ENCODE measurements around the gene HEBP2. TPM values are rescaled to one million over a fixed set of nuclear protein-coding genes. Genes with fewer than 3 reads are reported as not detected.
A peak's percentile ranks its signal among the peaks of the same experiment; 100 is the strongest.

Gene HEBP2
- total RNA-seq, 1 experiment from 2014 or later = 73.1 TPM

GRCh38 chr6:138387577-138388368 lies 16.2 kb upstream of the HEBP2 start:
- Histone ChIP-seq H3K4me1 (peaks cover 41% of the 10 kb centered on the region), H3K4me3 (ENCODE audit: low read depth, low read length) (no peak overlapping the region), H3K27me3 (replicated peaks; ENCODE audit: control insufficient read depth, insufficient read depth, low read length) (no peaks in the 10 kb centered on the region), H3K9me3 (no peaks in the 10 kb centered on the region), H3K36me3 (ENCODE audit: control insufficient read depth, insufficient read depth, low read length) (no peaks in the 10 kb centered on the region)
- peak overlapping the region; percentile 50 for H3K27ac Mint-ChIP-seq (ENCODE audit: unreplicated experiment)
- ChIA-PET CTCF (interaction anchor here (0.7 kb wide), 1 partner anchor 184 kb away, joined by 3 read pairs; no protein-coding TSS in a partner anchor), POLR2A (no interaction called here)
- H3K27me3 Mint-ChIP-seq (ENCODE audit: insufficient read depth, unreplicated experiment) = no peaks in the 10 kb centered on the region
- intact Hi-C loops (cut with micrococcal nuclease; ENCODE audit: unreplicated experiment) = no loop called here
- H3K4me3 Mint-ChIP-seq (ENCODE audit: unreplicated experiment) = no peak overlapping the region
- peak in 1 of 2 experiments; percentile 61 for DNase-seq
- H3K4me1 Mint-ChIP-seq (ENCODE audit: low read depth, unreplicated experiment) = peaks cover 32% of the 10 kb centered on the region
- TF ChIP-seq CTCF (IDR thresholded peaks at IDR 0.05; ENCODE audit: insufficient read depth in 1 of 2, low read depth in 1 of 2, low read length in 1 of 2, severe bottlenecking in 1 of 2, unreplicated experiment in 1 of 2) = no peak
- no peaks in the 10 kb centered on the region for H3K36me3 Mint-ChIP-seq (ENCODE audit: insufficient read depth, unreplicated experiment)
- H3K9me3 Mint-ChIP-seq (ENCODE audit: unreplicated experiment) = no peaks in the 10 kb centered on the region
- no TSS peak for BruUV-seq (replicated peaks)

GRCh38 chr6:138389551-138389950 lies 14.5 kb upstream of the HEBP2 start:
- intact Hi-C loops (cut with micrococcal nuclease; ENCODE audit: unreplicated experiment) = no loop called here
- no peak overlapping the region for H3K4me3 ChIP-seq (ENCODE audit: low read depth, low read length)
- Mint-ChIP-seq H3K4me1 (ENCODE audit: low read depth, unreplicated experiment) (peaks cover 21% of the 10 kb centered on the region), H3K27me3 (ENCODE audit: insufficient read depth, unreplicated experiment) (no peaks in the 10 kb centered on the region), H3K9me3 (ENCODE audit: unreplicated experiment) (no peaks in the 10 kb centered on the region), H3K27ac (ENCODE audit: unreplicated experiment) (no peak overlapping the region), H3K4me3 (ENCODE audit: unreplicated experiment) (no peak overlapping the region), H3K36me3 (ENCODE audit: insufficient read depth, unreplicated experiment) (no peaks in the 10 kb centered on the region)
- no peak for TF ChIP-seq CTCF (IDR thresholded peaks at IDR 0.05; ENCODE audit: insufficient read depth in 1 of 2, low read depth in 1 of 2, low read length in 1 of 2, severe bottlenecking in 1 of 2, unreplicated experiment in 1 of 2)
- ChIA-PET POLR2A (no interaction called here), CTCF (no interaction called here)
- no TSS peak for BruUV-seq (replicated peaks)
- H3K4me1 ChIP-seq = peaks cover 25% of the 10 kb centered on the region; the same call in 1 of the 2 replicates
- DNase-seq = no peak
- no peaks in the 10 kb centered on the region for H3K27me3 ChIP-seq (replicated peaks; ENCODE audit: control insufficient read depth, insufficient read depth, low read length)
- H3K36me3 ChIP-seq (ENCODE audit: control insufficient read depth, insufficient read depth, low read length) = no peaks in the 10 kb centered on the region
- no peaks in the 10 kb centered on the region for H3K9me3 ChIP-seq

- H3K27ac Mint-ChIP-seq (ENCODE audit: unreplicated experiment) = peak overlapping the region; percentile 7
- ChIA-PET CTCF (no interaction called here), POLR2A (no interaction called here)
- H3K9me3 Mint-ChIP-seq (ENCODE audit: unreplicated experiment) = no peaks in the 10 kb centered on the region
- Histone ChIP-seq H3K4me1 (peaks cover 3% of the 10 kb centered on the region; the same call in 1 of the 2 replicates), H3K4me3 (ENCODE audit: low read depth, low read length) (no peak overlapping the region), H3K27me3 (replicated peaks; ENCODE audit: control insufficient read depth, insufficient read depth, low read length) (no peaks in the 10 kb centered on the region), H3K36me3 (ENCODE audit: control insufficient read depth, insufficient read depth, low read length) (no peaks in the 10 kb centered on the region), H3K9me3 (no peaks in the 10 kb centered on the region)
- no TSS peak for BruUV-seq (replicated peaks)
- peaks cover 6% of the 10 kb centered on the region for H3K4me1 Mint-ChIP-seq (ENCODE audit: low read depth, unreplicated experiment)
- intact Hi-C loops (cut with micrococcal nuclease; ENCODE audit: unreplicated experiment) = no loop called here
- no peak for TF ChIP-seq CTCF (IDR thresholded peaks at IDR 0.05; ENCODE audit: insufficient read depth in 1 of 2, low read depth in 1 of 2, low read length in 1 of 2, severe bottlenecking in 1 of 2, unreplicated experiment in 1 of 2)
- no peak overlapping the region for H3K4me3 Mint-ChIP-seq (ENCODE audit: unreplicated experiment)
- DNase-seq = no peak
- no peaks in the 10 kb centered on the region for H3K27me3 Mint-ChIP-seq (ENCODE audit: insufficient read depth, unreplicated experiment)
- H3K36me3 Mint-ChIP-seq (ENCODE audit: insufficient read depth, unreplicated experiment) = no peaks in the 10 kb centered on the region
Observed at GRCh38 chr6:138393871-138394783, 9.9 kb upstream of the HEBP2 start.

Data from Caco-2 (cell line).